ENCODE results near the gene HIBCH.

- no peak for TF ChIP-seq POLR2AphosphoS5 (IDR thresholded peaks at IDR 0.05)
- TF ChIP-seq, protein P1, sequence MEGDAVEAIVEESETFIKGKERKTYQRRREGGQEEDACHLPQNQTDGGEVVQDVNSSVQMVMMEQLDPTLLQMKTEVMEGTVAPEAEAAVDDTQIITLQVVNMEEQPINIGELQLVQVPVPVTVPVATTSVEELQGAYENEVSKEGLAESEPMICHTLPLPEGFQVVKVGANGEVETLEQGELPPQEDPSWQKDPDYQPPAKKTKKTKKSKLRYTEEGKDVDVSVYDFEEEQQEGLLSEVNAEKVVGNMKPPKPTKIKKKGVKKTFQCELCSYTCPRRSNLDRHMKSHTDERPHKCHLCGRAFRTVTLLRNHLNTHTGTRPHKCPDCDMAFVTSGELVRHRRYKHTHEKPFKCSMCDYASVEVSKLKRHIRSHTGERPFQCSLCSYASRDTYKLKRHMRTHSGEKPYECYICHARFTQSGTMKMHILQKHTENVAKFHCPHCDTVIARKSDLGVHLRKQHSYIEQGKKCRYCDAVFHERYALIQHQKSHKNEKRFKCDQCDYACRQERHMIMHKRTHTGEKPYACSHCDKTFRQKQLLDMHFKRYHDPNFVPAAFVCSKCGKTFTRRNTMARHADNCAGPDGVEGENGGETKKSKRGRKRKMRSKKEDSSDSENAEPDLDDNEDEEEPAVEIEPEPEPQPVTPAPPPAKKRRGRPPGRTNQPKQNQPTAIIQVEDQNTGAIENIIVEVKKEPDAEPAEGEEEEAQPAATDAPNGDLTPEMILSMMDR (IDR thresholded peaks at IDR 0.05 in 8 of 11, conservative IDR thresholded peaks at IDR 0.05 in 3 of 11): no peak
These were observed 18.8 kb upstream of the HIBCH start for GRCh38 chr2:190338453-190338852.
